ENCODE data around the gene LSG1. TPM values are rescaled to one million over a fixed set of nuclear protein-coding genes. Genes with fewer than 3 reads are reported as not detected.

LSG1 gene
- total RNA-seq, 3 donors from 2014 or later (not counting 1 experiment from before 2014, with no cell fraction given) = 56.4 to 67.6 (median 64.9) TPM

GRCh38 chr3:194637541-194638400, 34.2 kb downstream of the LSG1 start:
- Histone ChIP-seq H3K4me1 (ENCODE audit: control insufficient read depth, insufficient read depth, low read length) (peaks cover 7% of the 10 kb centered on the region), H3K4me3 (ENCODE audit: low read length) (no peak overlapping the region), H3K27ac (ENCODE audit: low read length) (no peak overlapping the region), H3K27me3 (ENCODE audit: control insufficient read depth, insufficient read depth, low read length) (no peaks in the 10 kb centered on the region), H3K9me3 (ENCODE audit: control insufficient read depth, insufficient read depth, low read length) (no peaks in the 10 kb centered on the region), H3K36me3 (ENCODE audit: control insufficient read depth, insufficient read depth, low read length) (peaks cover 18% of the 10 kb centered on the region)
- H3K27ac Mint-ChIP-seq = no peak overlapping the region
- no peaks in the 10 kb centered on the region for H3K36me3 Mint-ChIP-seq
- H3K4me1 Mint-ChIP-seq = peaks cover 0 to 4% of the 10 kb centered on the region in 2 donors
- H3K4me3 Mint-ChIP-seq = no peak overlapping the region
- intact Hi-C loops (cut with micrococcal nuclease) = no loop called here
- ATAC-seq (no peak), DNase-seq (no peak)
- 93% methylated on average over 22 of the region's 22 CpGs for WGBS (ENCODE audit: insufficient coverage)
- no peaks in the 10 kb centered on the region for H3K27me3 Mint-ChIP-seq (ENCODE audit: low read depth in 2 of 2)
- TF ChIP-seq CTCF (IDR thresholded peaks at IDR 0.05) = no peak
- no peaks in the 10 kb centered on the region for H3K9me3 Mint-ChIP-seq

- no peak for DNase-seq
- Histone ChIP-seq H3K27ac (ENCODE audit: low read length) (no peak overlapping the region), H3K4me1 (ENCODE audit: control insufficient read depth, insufficient read depth, low read length) (peaks cover 14% of the 10 kb centered on the region), H3K9me3 (ENCODE audit: control insufficient read depth, insufficient read depth, low read length) (no peaks in the 10 kb centered on the region), H3K27me3 (ENCODE audit: control insufficient read depth, insufficient read depth, low read length) (no peaks in the 10 kb centered on the region), H3K4me3 (ENCODE audit: low read length) (no peak overlapping the region), H3K36me3 (ENCODE audit: control insufficient read depth, insufficient read depth, low read length) (peaks cover 16% of the 10 kb centered on the region)
- H3K36me3 Mint-ChIP-seq = no peaks in the 10 kb centered on the region
- intact Hi-C loops (cut with micrococcal nuclease) = no loop called here
- no peaks in the 10 kb centered on the region for H3K27me3 Mint-ChIP-seq (ENCODE audit: low read depth in 2 of 2)
- ATAC-seq = no peak
- no peaks in the 10 kb centered on the region for H3K9me3 Mint-ChIP-seq
- 100% methylated on average over 3 of the region's 3 CpGs for WGBS (ENCODE audit: insufficient coverage)
- no peak overlapping the region for H3K27ac Mint-ChIP-seq
- H3K4me1 Mint-ChIP-seq = peaks cover 0 to 8% of the 10 kb centered on the region in 2 donors
- no peak for TF ChIP-seq CTCF (IDR thresholded peaks at IDR 0.05)
- no peak overlapping the region for H3K4me3 Mint-ChIP-seq
These were observed 34.9 kb downstream of the LSG1 start for GRCh38 chr3:194637066-194637465.

- Mint-ChIP-seq H3K4me1 (peaks cover 0 to 11% of the 10 kb centered on the region in 2 donors), H3K27ac (peak within 1 kb of the TSS in 1 of 2 donors; percentile 74)
- intact Hi-C loops (cut with micrococcal nuclease) = no loop called here
These were observed 38.5 kb downstream of the LSG1 start, which contains the start of gene TMEM44 for GRCh38 chr3:194633349-194634004. TSS of gene TMEM44 (minus strand) at chr3:194633419. CDS start at chr3:194633215, 204 bp downstream.

More at GRCh38 chr3:194633349-194634004, 38.5 kb downstream of the LSG1 start, which contains the start of gene TMEM44:
- Histone ChIP-seq H3K36me3 (ENCODE audit: control insufficient read depth, insufficient read depth, low read length) (no peaks in the 10 kb centered on the region), H3K4me3 (ENCODE audit: low read length) (peak within 1 kb of the TSS; percentile 68), H3K27me3 (ENCODE audit: control insufficient read depth, insufficient read depth, low read length) (no peaks in the 10 kb centered on the region), H3K9me3 (ENCODE audit: control insufficient read depth, insufficient read depth, low read length) (no peaks in the 10 kb centered on the region), H3K4me1 (ENCODE audit: control insufficient read depth, insufficient read depth, low read length) (peaks cover 14% of the 10 kb centered on the region), H3K27ac (ENCODE audit: low read length) (peak within 1 kb of the TSS; percentile 14)
- DNase-seq = peak; percentile 35 to 72
- peak; percentile 82 to 85 (median 83) for ATAC-seq
- Mint-ChIP-seq H3K9me3 (no peaks in the 10 kb centered on the region), H3K27me3 (ENCODE audit: low read depth in 2 of 2) (no peaks in the 10 kb centered on the region), H3K4me3 (peak within 1 kb of the TSS; percentile 87), H3K36me3 (no peaks in the 10 kb centered on the region)
- TF ChIP-seq CTCF (IDR thresholded peaks at IDR 0.05) = peak; percentile 39
- WGBS (ENCODE audit: insufficient coverage) = under 1% methylated on average over 65 of the region's 66 CpGs

Data from natural killer cell (primary cell).